ENCODE data around the gene DCST2.
A peak's percentile ranks its signal among the peaks of the same experiment; 100 is the strongest.

DCST2 gene

GRCh38 chr1:155037851-155038441 lies 4.4 kb upstream of the DCST2 start:
- CTCF ChIA-PET, result interaction anchor here (0.7 to 17.5 kb wide), 2 partner anchors 20 to 51 kb away, joined by 3 to 220 read pairs; partner anchors contain the start of genes ADAM15 and EFNA4
- Mint-ChIP-seq H3K9me3 (no peaks in the 10 kb centered on the region), H3K27me3 (peaks cover 72% of the 10 kb centered on the region), H3K27ac (no peak overlapping the region), H3K4me1 (peaks cover 5% of the 10 kb centered on the region), H3K4me3 (no peak overlapping the region), H3K36me3 (no peaks in the 10 kb centered on the region)
- DNase-seq, result no peak

- Mint-ChIP-seq H3K9me3 (no peaks in the 10 kb centered on the region), H3K4me1 (peaks cover 5% of the 10 kb centered on the region), H3K4me3 (no peak overlapping the region), H3K27ac (no peak overlapping the region), H3K27me3 (peaks cover 72% of the 10 kb centered on the region), H3K36me3 (no peaks in the 10 kb centered on the region)
- DNase-seq, result no peak
- CTCF ChIA-PET, result interaction anchor here (0.7 to 17.5 kb wide), 2 partner anchors 21 to 52 kb away, joined by 3 to 220 read pairs; partner anchors contain the start of genes ADAM15 and EFNA4
These were observed 3.5 kb upstream of the DCST2 start for GRCh38 chr1:155037043-155037442.

- Mint-ChIP-seq H3K36me3 (no peaks in the 10 kb centered on the region), H3K9me3 (no peaks in the 10 kb centered on the region), H3K4me1 (peaks cover 5% of the 10 kb centered on the region), H3K4me3 (no peak overlapping the region), H3K27me3 (peaks cover 68% of the 10 kb centered on the region), H3K27ac (no peak overlapping the region)
- no peak for DNase-seq
- CTCF ChIA-PET, result no interaction called here
These were observed 2.4 kb upstream of the DCST2 start for GRCh38 chr1:155035936-155036335.

GRCh38 chr1:155034318-155035208 lies 982 bp upstream of the DCST2 start:
- H3K27ac Mint-ChIP-seq, result no peak overlapping the region
- DNase-seq, result no peak
- H3K36me3 Mint-ChIP-seq, result no peaks in the 10 kb centered on the region
- H3K27me3 Mint-ChIP-seq, result peaks cover 72% of the 10 kb centered on the region
- H3K4me3 Mint-ChIP-seq, result no peak overlapping the region
- H3K9me3 Mint-ChIP-seq, result no peaks in the 10 kb centered on the region
- CTCF ChIA-PET, result interaction anchor here (1.0 to 1.8 kb wide), 2 partner anchors 15 to 17 kb away, joined by 3 to 6 read pairs; no protein-coding TSS in a partner anchor
- peaks cover 5% of the 10 kb centered on the region for H3K4me1 Mint-ChIP-seq

GRCh38 chr1:155032886-155033285 lies 695 bp downstream of the DCST2 start:
- peaks cover 64% of the 10 kb centered on the region for H3K27me3 Mint-ChIP-seq
- H3K36me3 Mint-ChIP-seq, result no peaks in the 10 kb centered on the region
- H3K4me1 Mint-ChIP-seq, result no peaks in the 10 kb centered on the region
- DNase-seq, result no peak
- CTCF ChIA-PET, result interaction anchor here (1.8 kb wide), 1 partner anchor 15 kb away, joined by 6 read pairs; no protein-coding TSS in a partner anchor
- no peak overlapping the region for H3K4me3 Mint-ChIP-seq
- H3K9me3 Mint-ChIP-seq, result no peaks in the 10 kb centered on the region
- H3K27ac Mint-ChIP-seq, result no peak overlapping the region

GRCh38 chr1:155030899-155031298 lies 2.7 kb downstream of the DCST2 start:
- CTCF ChIA-PET, result interaction anchor here (0.8 kb wide), 1 partner anchor 9 kb away, joined by 3 read pairs; no protein-coding TSS in a partner anchor
- no peaks in the 10 kb centered on the region for H3K9me3 Mint-ChIP-seq
- peaks cover 48% of the 10 kb centered on the region for H3K27me3 Mint-ChIP-seq
- no peaks in the 10 kb centered on the region for H3K36me3 Mint-ChIP-seq
- no peak overlapping the region for H3K27ac Mint-ChIP-seq
- H3K4me1 Mint-ChIP-seq, result no peaks in the 10 kb centered on the region
- DNase-seq, result no peak
- no peak overlapping the region for H3K4me3 Mint-ChIP-seq

- Mint-ChIP-seq H3K36me3 (no peaks in the 10 kb centered on the region), H3K4me3 (no peak overlapping the region), H3K9me3 (no peaks in the 10 kb centered on the region), H3K27me3 (peaks cover 48% of the 10 kb centered on the region), H3K4me1 (no peaks in the 10 kb centered on the region), H3K27ac (no peak overlapping the region)
- DNase-seq, result no peak
- CTCF ChIA-PET, result interaction anchor here (0.8 kb wide), 1 partner anchor 9 kb away, joined by 3 read pairs; no protein-coding TSS in a partner anchor
These were observed 3.3 kb downstream of the DCST2 start for GRCh38 chr1:155030243-155030795.

GRCh38 chr1:155029513-155030242 lies 3.9 kb downstream of the DCST2 start:
- DNase-seq, result no peak
- no peaks in the 10 kb centered on the region for H3K9me3 Mint-ChIP-seq
- no peak overlapping the region for H3K27ac Mint-ChIP-seq
- no peak overlapping the region for H3K4me3 Mint-ChIP-seq
- H3K27me3 Mint-ChIP-seq, result peaks cover 45% of the 10 kb centered on the region
- no peaks in the 10 kb centered on the region for H3K36me3 Mint-ChIP-seq
- CTCF ChIA-PET, result no interaction called here
- H3K4me1 Mint-ChIP-seq, result no peaks in the 10 kb centered on the region

- Mint-ChIP-seq H3K27me3 (peaks cover 30% of the 10 kb centered on the region), H3K27ac (no peak overlapping the region), H3K4me3 (no peak overlapping the region), H3K9me3 (no peaks in the 10 kb centered on the region), H3K4me1 (no peaks in the 10 kb centered on the region), H3K36me3 (no peaks in the 10 kb centered on the region)
- CTCF ChIA-PET, result no interaction called here
- no peak for DNase-seq
These were observed 7.0 kb downstream of the DCST2 start for GRCh38 chr1:155026588-155026987.

GRCh38 chr1:155026154-155026553 lies 7.4 kb downstream of the DCST2 start:
- Mint-ChIP-seq H3K4me1 (no peaks in the 10 kb centered on the region), H3K27ac (no peak overlapping the region), H3K4me3 (no peak overlapping the region), H3K9me3 (no peaks in the 10 kb centered on the region), H3K36me3 (no peaks in the 10 kb centered on the region), H3K27me3 (peaks cover 29% of the 10 kb centered on the region)
- CTCF ChIA-PET, result interaction anchor here (1.0 to 1.6 kb wide), 2 partner anchors 9 to 10 kb away, joined by 5 read pairs; no protein-coding TSS in a partner anchor
- DNase-seq, result no peak

GRCh38 chr1:155024315-155024714 lies 9.3 kb downstream of the DCST2 start:
- H3K4me1 Mint-ChIP-seq, result peaks cover 9% of the 10 kb centered on the region
- no peak overlapping the region for H3K4me3 Mint-ChIP-seq
- H3K27ac Mint-ChIP-seq, result no peak overlapping the region
- peaks cover 10% of the 10 kb centered on the region for H3K36me3 Mint-ChIP-seq
- no peaks in the 10 kb centered on the region for H3K9me3 Mint-ChIP-seq
- H3K27me3 Mint-ChIP-seq, result peaks cover 16% of the 10 kb centered on the region
- no peak for DNase-seq
- CTCF ChIA-PET, result interaction anchor here (1.6 to 2.3 kb wide), 2 partner anchors 8 to 61 kb away, joined by 5 to 6 read pairs; no protein-coding TSS in a partner anchor

- peaks cover 15% of the 10 kb centered on the region for H3K4me1 Mint-ChIP-seq
- H3K9me3 Mint-ChIP-seq, result no peaks in the 10 kb centered on the region
- CTCF ChIA-PET, result interaction anchor here (1.9 to 2.3 kb wide), 2 partner anchors 28 to 62 kb away, joined by 6 to 7 read pairs; partner anchors contain the start of gene ADAM15
- no peak for DNase-seq
- H3K27ac Mint-ChIP-seq, result peak overlapping the region; percentile 3
- H3K27me3 Mint-ChIP-seq, result peaks cover 10% of the 10 kb centered on the region
- H3K36me3 Mint-ChIP-seq, result peaks cover 16% of the 10 kb centered on the region
- H3K4me3 Mint-ChIP-seq, result no peak overlapping the region
These were observed 10.0 kb downstream of the DCST2 start for GRCh38 chr1:155023627-155024026.

GRCh38 chr1:155022927-155023236 lies 10.7 kb downstream of the DCST2 start:
- Mint-ChIP-seq H3K9me3 (no peaks in the 10 kb centered on the region), H3K4me1 (peaks cover 19% of the 10 kb centered on the region), H3K4me3 (no peak overlapping the region), H3K36me3 (peaks cover 19% of the 10 kb centered on the region), H3K27ac (no peak overlapping the region), H3K27me3 (peaks cover 10% of the 10 kb centered on the region)
- no peak for DNase-seq
- CTCF ChIA-PET, result interaction anchor here (1.2 to 2.3 kb wide), 4 partner anchors 29 to 63 kb away, joined by 4 to 7 read pairs (median 6); partner anchors contain the start of genes ADAM15 and PYGO2
